HG03108 (cell line): ENCODE results near the gene PRSS38.
"Not testable (repeated sequence)": the region's sequence is repeated elsewhere in the genome, so short reads cannot be mapped to it uniquely, and the experiment has no call there.

Experiments used
- ATAC-seq: cut with Tn5 transposase; IDR thresholded peaks from one replicate; pipeline ENCODE4 v1.9.1; 2021; ENCODE audit warnings: moderate library complexity; ENCODE audit not compliant: unreplicated experiment

The PRSS38 gene

DNA sequence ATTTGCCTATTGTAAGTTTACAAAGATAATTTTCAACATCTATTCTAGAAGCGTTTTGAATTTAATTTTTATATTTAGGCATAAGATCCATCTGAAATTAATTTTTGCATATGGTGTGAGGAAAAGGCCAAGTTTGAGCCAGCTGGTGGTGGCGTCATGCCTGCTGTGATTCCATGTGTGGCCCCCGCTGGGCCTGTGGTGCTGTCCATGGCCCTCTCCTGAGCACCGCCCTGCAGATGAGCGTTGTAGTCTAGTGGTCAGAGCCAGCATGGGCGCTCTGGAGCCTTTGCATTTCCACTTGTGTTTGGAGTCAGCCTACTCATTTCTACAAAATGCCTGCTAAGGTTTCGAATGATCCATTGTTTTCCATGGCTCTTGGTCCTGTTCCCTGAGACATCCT lies 22.7 kb downstream of the PRSS38 start:
- no peak for ATAC-seq

DNA sequence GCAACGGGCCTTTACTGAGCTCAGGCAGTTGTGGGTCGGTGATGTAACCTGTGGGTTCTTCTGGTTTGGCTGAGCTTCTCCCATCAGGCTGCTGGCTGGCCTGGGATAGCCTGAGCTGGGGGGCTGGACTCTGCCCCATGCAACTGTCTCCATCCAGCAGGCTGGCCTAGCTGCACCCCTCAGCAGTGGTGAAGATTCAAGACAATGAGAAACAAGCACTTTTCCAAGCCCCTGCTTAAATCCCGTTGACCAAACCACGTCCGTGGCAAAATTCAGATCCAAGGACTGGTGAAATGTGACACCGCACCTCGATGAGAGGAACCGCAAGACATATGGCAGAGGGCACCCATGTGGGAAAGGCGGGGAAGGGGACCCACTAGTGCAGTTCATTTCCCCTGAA lies 25.6 kb downstream of the PRSS38 start:
- ATAC-seq = no peak

DNA sequence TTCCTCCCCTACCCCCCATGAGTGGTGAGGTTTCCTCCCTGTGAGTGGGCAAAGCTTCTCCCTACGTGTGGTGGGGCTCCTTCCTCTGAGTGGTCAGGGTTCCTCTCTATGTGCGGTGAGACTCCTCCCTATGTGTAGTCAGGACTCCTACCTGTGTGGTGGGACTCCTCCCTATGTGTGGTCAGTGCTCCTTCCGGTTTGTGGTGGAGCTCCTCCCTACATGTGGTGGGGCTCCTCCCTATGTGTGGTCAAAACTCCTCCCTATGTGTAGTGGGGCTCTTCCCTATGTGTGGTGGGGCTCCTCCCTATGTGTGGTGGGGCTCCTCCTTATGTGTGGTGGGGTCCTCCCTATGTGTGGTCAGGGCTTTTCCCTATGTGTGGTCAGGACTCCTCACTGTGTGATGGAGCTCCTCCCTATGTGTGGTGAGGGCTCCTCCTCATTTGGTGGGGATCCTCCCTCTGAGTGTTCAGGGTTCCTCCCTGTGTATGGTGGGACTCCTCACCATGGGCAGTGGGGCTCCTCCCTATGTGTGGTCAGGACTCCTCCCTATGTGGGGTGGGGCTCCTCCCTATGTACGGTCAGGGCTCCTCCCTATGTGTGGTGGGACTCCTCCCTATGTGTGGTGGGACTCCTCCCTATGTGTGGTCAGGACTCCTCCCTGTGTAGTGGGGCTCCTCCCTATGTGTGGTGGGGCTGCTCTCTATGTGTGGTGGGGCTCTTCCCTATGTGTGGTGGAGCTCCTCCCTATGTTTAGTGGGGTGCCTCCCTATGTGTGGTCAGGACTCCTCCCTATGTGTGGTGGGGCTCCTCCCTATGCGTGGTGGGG lies 29.1 kb downstream of the PRSS38 start:
- ATAC-seq = no peak

DNA sequence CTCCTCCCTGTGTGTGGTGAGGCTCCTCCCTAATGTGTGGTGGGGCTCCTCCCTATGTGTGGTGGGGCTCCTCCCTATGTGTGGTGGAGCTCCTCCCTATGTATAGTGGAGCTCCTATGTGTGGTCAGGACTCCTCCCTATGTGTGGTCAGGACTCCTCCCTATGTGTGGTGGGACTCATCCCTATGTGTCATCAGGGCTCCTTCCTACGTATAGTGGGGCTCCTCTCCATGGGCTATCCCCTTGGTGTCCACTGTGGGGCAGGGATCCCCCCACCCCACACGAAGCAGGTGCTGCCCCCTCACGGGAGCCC lies 29.6 kb downstream of the PRSS38 start:
- no peak for ATAC-seq

GRCh38 chr1:227845519-227845918 lies 30.0 kb downstream of the PRSS38 start:
- no peak for ATAC-seq

GRCh38 chr1:227846265-227846858 lies 30.9 kb downstream of the PRSS38 start:
- ATAC-seq = no peak

GRCh38 chr1:227847046-227847445 lies 31.6 kb downstream of the PRSS38 start:
- ATAC-seq = not testable (repeated sequence)

GRCh38 chr1:227848430-227848932 lies 33.0 kb downstream of the PRSS38 start:
- ATAC-seq = no peak

DNA sequence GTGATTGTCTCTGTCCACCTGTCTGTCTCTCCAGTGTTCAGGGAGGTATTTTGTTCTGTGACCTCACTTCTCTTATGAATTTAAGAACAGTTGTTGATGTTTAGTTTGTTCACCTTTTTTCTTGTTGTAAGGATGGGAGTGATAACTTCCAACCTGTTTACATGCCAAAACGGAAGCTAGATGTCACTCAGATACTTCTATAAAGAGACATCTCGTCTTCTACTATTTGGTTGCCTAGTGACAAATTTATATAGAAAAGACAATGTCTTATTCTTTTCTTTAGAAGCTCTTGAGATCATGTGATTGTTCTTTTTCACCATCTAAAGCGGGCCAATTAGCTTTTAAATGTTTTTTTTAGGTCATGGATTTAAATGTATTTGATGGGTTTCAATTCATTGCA lies 33.8 kb downstream of the PRSS38 start:
- ATAC-seq = no peak

DNA sequence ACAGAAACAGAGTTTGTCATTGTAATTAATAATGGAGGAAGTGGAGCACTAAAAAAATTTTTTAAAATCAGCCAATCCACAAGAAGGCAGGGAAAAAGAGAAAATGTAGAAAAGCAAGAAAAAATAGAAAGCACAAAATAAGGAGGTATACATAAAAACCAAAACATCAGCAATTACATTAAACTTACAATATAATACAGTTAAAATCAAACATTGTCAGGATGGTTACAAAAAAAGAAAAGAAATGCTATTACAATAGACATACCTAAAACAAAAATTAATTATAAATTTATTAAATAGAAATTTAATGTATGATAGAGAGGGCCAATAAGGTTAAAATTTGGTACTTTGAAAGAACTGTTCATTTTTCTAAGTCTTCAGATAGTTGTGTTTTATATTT lies 38.7 kb downstream of the PRSS38 start:
- ATAC-seq = no peak

DNA sequence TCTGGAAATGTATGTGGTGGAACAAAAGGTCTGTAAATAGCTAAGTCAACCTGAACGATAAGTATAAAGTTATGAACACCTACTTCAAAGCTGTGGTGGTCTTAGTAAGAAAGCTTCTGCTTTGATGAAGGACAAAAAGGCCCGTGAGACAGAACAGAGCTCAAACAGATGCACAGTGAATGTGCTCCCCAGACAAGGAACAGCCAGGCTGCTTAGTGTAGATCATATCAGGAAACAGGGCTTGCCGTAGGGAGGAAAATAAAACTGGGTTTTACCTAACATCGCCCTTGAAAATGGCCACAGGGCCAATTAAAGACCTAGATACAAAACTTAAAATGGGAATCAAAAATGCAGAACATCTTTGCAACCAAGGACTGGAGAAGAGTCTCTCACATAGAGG lies 40.2 kb downstream of the PRSS38 start:
- ATAC-seq = no peak

- no peak for ATAC-seq
Measured at GRCh38 chr1:227856147-227856858, 40.8 kb downstream of the PRSS38 start.

- ATAC-seq = no peak
Measured at GRCh38 chr1:227864882-227865281, 49.4 kb downstream of the PRSS38 start.

- no peak for ATAC-seq
Measured at GRCh38 chr1:227869279-227869842, 53.9 kb downstream of the PRSS38 start.

GRCh38 chr1:227869851-227870305 lies 54.4 kb downstream of the PRSS38 start:
- no peak for ATAC-seq

GRCh38 chr1:227870366-227870765 lies 54.9 kb downstream of the PRSS38 start:
- no peak for ATAC-seq

DNA sequence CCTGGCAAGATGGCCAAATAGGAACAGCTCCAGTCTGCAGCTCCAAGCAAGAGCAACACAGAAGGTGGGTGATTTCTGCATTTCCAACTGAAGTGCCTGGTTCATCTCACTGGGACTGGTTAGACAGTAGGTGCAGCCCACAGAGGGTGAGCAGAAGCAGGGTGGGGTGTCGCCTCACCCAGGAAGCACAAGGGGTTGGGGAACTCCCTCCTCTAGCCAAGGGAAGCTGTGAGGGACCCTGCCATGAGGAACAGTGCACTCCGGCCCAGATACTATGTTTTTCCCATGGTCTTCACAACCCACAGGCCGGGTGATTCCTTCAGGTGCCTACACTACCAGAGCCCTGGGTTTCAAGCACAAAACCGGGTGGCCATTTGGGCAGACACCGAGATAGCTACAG lies 56.4 kb downstream of the PRSS38 start:
- ATAC-seq = not testable (repeated sequence)

DNA sequence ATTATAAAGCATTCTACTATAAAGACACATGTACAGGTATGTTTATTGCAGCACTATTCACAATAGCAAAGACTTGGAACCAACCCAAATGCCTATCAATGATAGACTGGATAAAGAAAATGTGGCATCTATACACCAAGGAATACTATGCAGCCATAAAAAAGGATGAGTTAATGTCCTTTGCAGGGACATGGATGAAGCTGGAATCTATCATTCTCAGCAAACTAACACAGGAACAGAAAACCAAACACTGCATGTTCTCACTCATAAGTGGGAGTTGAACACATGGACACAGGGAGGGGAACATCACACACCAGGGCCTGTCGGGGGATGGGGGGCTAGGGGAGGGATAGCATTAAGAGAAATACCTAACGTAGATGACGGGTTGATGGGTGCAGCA lies 62.3 kb downstream of the PRSS38 start:
- not testable (repeated sequence) for ATAC-seq

DNA sequence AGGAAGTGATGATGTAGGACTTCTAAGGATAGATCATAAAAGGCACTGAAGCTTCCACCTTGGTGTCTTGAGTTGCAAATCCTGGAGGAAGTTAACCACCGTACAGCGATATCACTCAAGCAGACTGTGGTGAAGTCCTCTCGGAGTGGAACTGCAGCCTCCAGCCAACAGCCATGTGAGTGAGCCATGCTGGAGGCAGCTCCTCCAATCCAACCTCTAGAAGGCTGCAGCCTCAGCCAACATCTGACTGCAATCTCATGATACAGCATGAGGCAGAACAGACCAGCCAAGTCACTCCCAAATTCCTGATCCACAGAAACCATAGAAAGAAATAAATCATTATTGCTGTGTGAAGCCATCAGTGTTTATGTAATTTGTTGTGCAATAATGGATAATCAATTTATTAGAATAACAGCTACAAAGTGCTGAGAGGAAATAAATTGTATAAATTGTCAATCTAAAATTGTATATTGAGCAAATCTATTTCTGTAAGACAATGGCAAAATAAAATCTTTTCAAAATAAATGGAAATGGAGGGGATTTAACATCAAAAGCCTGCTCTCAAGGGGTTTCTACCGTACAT lies 65.0 kb downstream of the PRSS38 start:
- ATAC-seq = no peak

GRCh38 chr1:227883073-227883520 lies 67.6 kb downstream of the PRSS38 start:
- no peak for ATAC-seq
